ENCODE measurements around the gene INCENP. TPM values are rescaled to one million over a fixed set of nuclear protein-coding genes. Genes with fewer than 3 reads are reported as not detected.

Gene INCENP
- total and polyA plus RNA-seq, 2 of the 13 experiments (the other 11 are each of a cell fraction or from before 2014, with no cell fraction given), result 14.1 to 37.3 TPM

- 0 out of 2 replicates have a peak, but pooled peaks have one; percentile 23 for TF ChIP-seq NFYB (CRISPR knock-in tag; IDR thresholded peaks at IDR 0.05)
Observed at GRCh38 chr11:62125316-62125715, 1.5 kb downstream of the INCENP start (continued).

DNA sequence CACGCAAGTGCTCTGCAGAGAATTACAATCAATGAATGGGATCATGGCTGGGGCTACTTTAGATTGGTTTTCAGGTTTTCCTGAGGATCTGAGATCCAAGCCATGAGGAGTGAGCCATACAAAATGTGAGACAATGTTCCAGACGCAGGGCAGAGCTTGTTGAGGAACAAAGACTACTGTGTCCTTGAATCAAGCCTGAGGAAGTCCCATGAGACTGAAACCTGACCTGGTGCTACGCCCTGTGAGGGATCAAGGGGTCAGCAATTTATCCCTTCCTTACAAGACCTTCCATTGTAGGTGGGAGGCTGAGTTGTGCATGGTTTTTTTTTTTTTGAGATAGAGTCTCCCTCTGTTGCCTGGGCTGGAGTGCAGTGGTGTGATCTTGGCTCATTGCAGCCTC lies 2.1 kb downstream of the INCENP start:
- no TSS peak for BruUV-seq (replicated peaks)
- CTCF ChIA-PET (ENCODE audit: low intra/inter-chr PET ratio, low total read pairs), result no interaction called here
- TF ChIP-seq HMGA1 (CRISPR knock-in tag; conservative IDR thresholded peaks at IDR 0.05) (no peak), ZNF781 (CRISPR knock-in tag; IDR thresholded peaks at IDR 0.05; ENCODE audit: borderline replicate concordance, not compliant biosample characterization) (no peak), SATB2 (CRISPR knock-in tag; IDR thresholded peaks at IDR 0.05) (no peak), SALL1 (CRISPR knock-in tag; IDR thresholded peaks at IDR 0.05) (no peak), ONECUT2 (CRISPR knock-in tag; IDR thresholded peaks at IDR 0.05) (no peak), EED (CRISPR knock-in tag; IDR thresholded peaks at IDR 0.05) (no peak), TMF1 (CRISPR knock-in tag; IDR thresholded peaks at IDR 0.05; ENCODE audit: low read depth) (no peak), ISL2 (CRISPR knock-in tag; IDR thresholded peaks at IDR 0.05) (no peak), GTF2F1 (IDR thresholded peaks at IDR 0.05; ENCODE audit: low read length) (no peak), GTF3A (CRISPR knock-in tag; conservative IDR thresholded peaks at IDR 0.05) (no peak), NPAS2 (CRISPR knock-in tag; IDR thresholded peaks at IDR 0.05; ENCODE audit: borderline replicate concordance) (no peak), GFI1 (CRISPR knock-in tag; IDR thresholded peaks at IDR 0.05; ENCODE audit: borderline replicate concordance) (no peak), PBX2 (CRISPR knock-in tag; IDR thresholded peaks at IDR 0.05) (no peak), MAFK (conservative IDR thresholded peaks at IDR 0.05 in 1 of 2, IDR thresholded peaks at IDR 0.05 in 1 of 2; ENCODE audit: low read length in 2 of 2) (no peak), TBP (CRISPR knock-in tag; IDR thresholded peaks at IDR 0.05) (no peak)
- TF ChIP-seq, protein P1, sequence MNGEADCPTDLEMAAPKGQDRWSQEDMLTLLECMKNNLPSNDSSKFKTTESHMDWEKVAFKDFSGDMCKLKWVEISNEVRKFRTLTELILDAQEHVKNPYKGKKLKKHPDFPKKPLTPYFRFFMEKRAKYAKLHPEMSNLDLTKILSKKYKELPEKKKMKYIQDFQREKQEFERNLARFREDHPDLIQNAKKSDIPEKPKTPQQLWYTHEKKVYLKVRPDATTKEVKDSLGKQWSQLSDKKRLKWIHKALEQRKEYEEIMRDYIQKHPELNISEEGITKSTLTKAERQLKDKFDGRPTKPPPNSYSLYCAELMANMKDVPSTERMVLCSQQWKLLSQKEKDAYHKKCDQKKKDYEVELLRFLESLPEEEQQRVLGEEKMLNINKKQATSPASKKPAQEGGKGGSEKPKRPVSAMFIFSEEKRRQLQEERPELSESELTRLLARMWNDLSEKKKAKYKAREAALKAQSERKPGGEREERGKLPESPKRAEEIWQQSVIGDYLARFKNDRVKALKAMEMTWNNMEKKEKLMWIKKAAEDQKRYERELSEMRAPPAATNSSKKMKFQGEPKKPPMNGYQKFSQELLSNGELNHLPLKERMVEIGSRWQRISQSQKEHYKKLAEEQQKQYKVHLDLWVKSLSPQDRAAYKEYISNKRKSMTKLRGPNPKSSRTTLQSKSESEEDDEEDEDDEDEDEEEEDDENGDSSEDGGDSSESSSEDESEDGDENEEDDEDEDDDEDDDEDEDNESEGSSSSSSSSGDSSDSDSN (CRISPR knock-in tag; IDR thresholded peaks at IDR 0.05), result no peak
- POLR2A ChIA-PET, result no interaction called here
- DNase-seq (ENCODE audit: low spot score), result no peak
- no peak overlapping the region for H3K27ac ChIP-seq (ENCODE audit: extremely low read length, insufficient read depth, low read length)
- H4K20me1 ChIP-seq (ENCODE audit: insufficient read depth, low read length), result no peaks in the 10 kb centered on the region
- in situ Hi-C loops (cut with HindIII; ENCODE audit: extremely low pct_ligation_motif_present, low pct_unique_long_range_greater_than_20kb) (no loop called here), intact Hi-C loops (cut with micrococcal nuclease; ENCODE audit: unreplicated experiment) (no loop called here)
- WGBS (ENCODE audit: low lambda C conversion rate), result 86% methylated on average over 3 of the region's 3 CpGs
- H3K4me1 ChIP-seq (ENCODE audit: insufficient read depth, low read length), result peaks cover 34% of the 10 kb centered on the region
- peak overlapping the region; percentile 4 to 99 (median 72); a peak in 3 of 6 replicates for H3K4me3 ChIP-seq (replicated peaks in 1 of 3; ENCODE audit: insufficient read depth in 1 of 3, low read depth in 2 of 3, low read length in 3 of 3)
- ATAC-seq, result no peak
- FAIRE-seq, result no peak
- no peaks in the 10 kb centered on the region for H3K9me3 ChIP-seq (ENCODE audit: low read length)
- H2AFZ ChIP-seq (ENCODE audit: low read length), result no peak overlapping the region
- H3K79me2 ChIP-seq (ENCODE audit: insufficient read depth, low read length), result peaks cover 50% of the 10 kb centered on the region
- peaks cover 14 to 34% of the 10 kb centered on the region in 2 experiments; a peak in 4 of 5 replicates for H3K36me3 ChIP-seq (replicated peaks in 1 of 2; ENCODE audit: control insufficient read depth in 1 of 2, insufficient read depth in 2 of 2, low read length in 2 of 2)
- no peaks in the 10 kb centered on the region; a peak in 1 of 5 replicates for H3K27me3 ChIP-seq (ENCODE audit: control insufficient read depth in 1 of 2, insufficient read depth in 2 of 2, low read length in 2 of 2)
- peak overlapping the region; percentile 85; the same call in 1 of the 2 replicates for H3K9ac ChIP-seq (ENCODE audit: insufficient read depth, low read depth, low read length)
- H3K4me2 ChIP-seq (ENCODE audit: low read depth, low read length), result peak overlapping the region; percentile 89

Measured in HepG2 (cell line).